ENCODE measurements around the gene FILIP1L. TPM values are rescaled to one million over a fixed set of nuclear protein-coding genes. Genes with fewer than 3 reads are reported as not detected.

FILIP1L gene
- total RNA-seq, 4 donors from 2014 or later: 87.1 to 115 (median 99.6) TPM

DNA sequence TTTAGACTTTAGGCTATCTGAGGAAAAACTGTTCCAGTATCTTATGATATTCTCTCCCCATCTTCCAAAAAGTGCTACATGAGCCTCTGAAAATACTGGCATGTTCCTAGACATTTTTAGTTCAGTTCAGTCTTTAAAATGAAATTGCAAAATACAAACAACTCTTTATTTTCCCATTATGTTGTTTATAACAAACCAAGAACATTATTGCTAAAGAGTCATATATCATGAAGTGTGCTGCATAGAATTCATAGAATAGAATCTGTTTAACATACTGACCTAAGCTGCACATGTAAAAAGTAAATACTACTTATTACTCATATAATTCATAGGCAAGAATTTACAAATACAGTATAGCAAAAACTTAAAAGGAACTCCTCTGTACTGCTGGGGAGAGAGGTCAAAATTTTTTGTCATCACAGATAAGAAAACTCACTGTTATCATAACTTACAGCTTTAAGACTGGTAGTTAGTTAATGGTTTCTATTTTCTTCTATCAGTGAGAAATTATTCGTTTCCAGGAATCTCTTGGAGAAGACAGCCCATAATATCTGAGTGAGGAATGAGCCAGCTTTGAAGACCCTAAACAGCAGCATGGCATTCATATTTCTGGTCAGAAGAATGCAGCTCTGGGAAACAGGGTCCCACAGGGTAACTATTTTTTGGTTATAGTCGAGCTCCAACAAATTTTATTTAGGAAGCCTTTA lies 32.2 kb downstream of the FILIP1L start:
- Histone ChIP-seq H3K4me3 (no peak overlapping the region), H3K9me3 (no peaks in the 10 kb centered on the region), H3K4me1 (peaks cover 26 to 29% of the 10 kb centered on the region in 2 donors), H3K36me3 (no peaks in the 10 kb centered on the region), H3K27ac (peak overlapping the region in 2 of 4 donors; percentile 24 to 84), H3K27me3 (no peaks in the 10 kb centered on the region)
- intact Hi-C loops (cut with DNase I; ENCODE audit: low total_unique reads) (no loop called here), in situ Hi-C loops (cut with MboI; ENCODE audit: low sequenced_read_pairs in 4 of 4) (no loop called here)
- no peak for ATAC-seq
- no peak for DNase-seq
- TF ChIP-seq POLR2A (IDR thresholded peaks at IDR 0.05) (no peak), CTCF (IDR thresholded peaks at IDR 0.05 in 4 of 5, conservative IDR thresholded peaks at IDR 0.05 in 1 of 5) (no peak)

DNA sequence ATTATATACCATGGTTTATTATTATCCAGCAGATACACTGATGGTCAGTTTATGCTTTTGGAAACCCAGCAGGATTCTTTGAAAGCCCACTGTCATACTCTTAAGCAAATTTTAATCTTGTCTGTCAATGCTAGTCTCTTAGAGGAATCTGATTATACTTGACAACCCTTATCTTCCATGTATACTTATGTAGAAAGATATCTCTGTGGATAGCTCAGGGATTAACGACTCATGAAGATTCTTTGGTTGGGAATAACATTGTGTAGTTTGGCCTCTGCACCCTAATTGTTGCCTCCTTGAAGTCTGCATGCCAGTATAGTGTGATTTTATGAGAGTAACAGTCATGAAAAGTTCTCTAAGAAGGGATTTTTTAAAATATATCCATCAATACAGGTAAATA lies 33.0 kb downstream of the FILIP1L start:
- ATAC-seq: no peak
- in situ Hi-C loops (cut with MboI; ENCODE audit: low sequenced_read_pairs in 4 of 4) (no loop called here), intact Hi-C loops (cut with DNase I; ENCODE audit: low total_unique reads) (no loop called here)
- peaks cover 24 to 37% of the 10 kb centered on the region in 2 donors for H3K4me1 ChIP-seq
- TF ChIP-seq CTCF (IDR thresholded peaks at IDR 0.05 in 4 of 5, conservative IDR thresholded peaks at IDR 0.05 in 1 of 5): no peak
- no peak for TF ChIP-seq POLR2A (IDR thresholded peaks at IDR 0.05)
- H3K27me3 ChIP-seq: no peaks in the 10 kb centered on the region
- no peaks in the 10 kb centered on the region for H3K9me3 ChIP-seq
- no peaks in the 10 kb centered on the region for H3K36me3 ChIP-seq
- no peak overlapping the region for H3K4me3 ChIP-seq
- H3K27ac ChIP-seq: peak overlapping the region in 1 of 4 donors; percentile 84
- no peak for DNase-seq

DNA sequence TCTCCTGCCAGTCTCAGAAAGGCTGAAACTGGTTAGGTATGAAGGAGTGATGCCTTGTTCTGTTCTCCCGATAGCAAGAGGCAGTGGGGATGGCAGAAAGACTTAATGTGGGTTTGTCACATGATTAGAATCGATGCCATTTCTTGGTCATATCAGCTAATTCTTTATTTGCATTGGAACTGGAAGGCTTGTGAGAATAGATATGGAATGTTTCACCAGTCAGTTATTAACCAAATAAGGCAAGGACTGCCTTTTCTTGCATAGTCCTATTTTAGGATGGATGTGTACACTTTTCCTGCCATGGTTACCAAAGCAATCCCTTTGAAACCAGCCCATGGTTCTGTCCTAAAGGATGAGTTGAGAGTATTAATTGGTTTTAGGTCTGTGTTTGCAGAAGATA lies 33.7 kb downstream of the FILIP1L start:
- H3K27ac ChIP-seq: peak overlapping the region in 1 of 4 donors; percentile 41
- in situ Hi-C loops (cut with MboI; ENCODE audit: low sequenced_read_pairs in 4 of 4): no loop called here

DNA sequence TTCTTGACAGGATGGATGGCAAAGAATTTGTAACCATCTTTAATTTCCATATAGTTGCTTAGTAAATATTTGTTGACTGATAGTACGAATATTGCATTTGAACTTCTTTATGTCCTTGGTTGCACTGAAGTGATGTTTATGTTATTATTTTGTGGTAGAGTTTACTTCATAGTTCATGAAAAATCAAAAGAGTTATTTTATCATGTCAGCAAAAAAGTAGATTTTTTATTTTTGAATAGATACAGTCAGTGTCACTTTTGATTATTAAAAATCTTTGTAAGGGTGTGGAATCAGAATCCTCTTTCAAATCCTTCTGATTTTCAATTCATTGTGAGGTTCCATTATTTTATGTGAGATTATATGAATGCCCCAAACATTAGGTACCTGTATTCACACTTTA lies 35.0 kb downstream of the FILIP1L start:
- no peaks in the 10 kb centered on the region for H3K27me3 ChIP-seq
- H3K36me3 ChIP-seq: no peaks in the 10 kb centered on the region
- H3K4me1 ChIP-seq: peaks cover 19 to 40% of the 10 kb centered on the region in 2 donors
- H3K9me3 ChIP-seq: no peaks in the 10 kb centered on the region
- in situ Hi-C loops (cut with MboI; ENCODE audit: low sequenced_read_pairs in 4 of 4): no loop called here
- ATAC-seq: no peak
- TF ChIP-seq CTCF (IDR thresholded peaks at IDR 0.05 in 4 of 5, conservative IDR thresholded peaks at IDR 0.05 in 1 of 5): no peak
- no peak for TF ChIP-seq POLR2A (IDR thresholded peaks at IDR 0.05)
- H3K4me3 ChIP-seq: no peak overlapping the region
- intact Hi-C loops (cut with DNase I; ENCODE audit: low total_unique reads): no loop called here
- no peak for DNase-seq
- peak overlapping the region in 2 of 4 donors; percentile 0 to 80 for H3K27ac ChIP-seq

More for the DNA sequence above, 33.7 kb downstream of the FILIP1L start:
- Histone ChIP-seq H3K27me3 (no peaks in the 10 kb centered on the region), H3K36me3 (no peaks in the 10 kb centered on the region), H3K4me1 (peaks cover 24 to 44% of the 10 kb centered on the region in 2 donors), H3K4me3 (no peak overlapping the region), H3K9me3 (no peaks in the 10 kb centered on the region)
- no peak for TF ChIP-seq CTCF (IDR thresholded peaks at IDR 0.05 in 4 of 5, conservative IDR thresholded peaks at IDR 0.05 in 1 of 5)
- no peak for TF ChIP-seq POLR2A (IDR thresholded peaks at IDR 0.05)
- no peak for ATAC-seq
- intact Hi-C loops (cut with DNase I; ENCODE audit: low total_unique reads): no loop called here
- DNase-seq: no peak
